ENCODE data around the gene SERPINB10. TPM values are rescaled to one million over a fixed set of nuclear protein-coding genes. Genes with fewer than 3 reads are reported as not detected.

SERPINB10 gene
- not detected in 2 replicates for total RNA-seq

GRCh38 chr18:63907664-63908063 lies at the start of gene SERPINB10:
SERPINB10 (plus strand) TSS chr18:63907958; CDS start chr18:63915511, 7,553 bp downstream.

GRCh38 chr18:63887424-63887823 lies 20.3 kb upstream of the SERPINB10 start, which contains the start of gene SERPINB2:
SERPINB2 (plus strand) TSS chr18:63887705; CDS start chr18:63891445, 3,740 bp downstream.

GRCh38 chr18:63949068-63949737 lies 41.4 kb downstream of the SERPINB10 start, which contains the start of gene HMSD:
HMSD (plus strand) TSS chr18:63949301; CDS start chr18:63953456, 4,155 bp downstream.

GRCh38 chr18:63969942-63970808 lies 62.4 kb downstream of the SERPINB10 start, which contains the start of gene SERPINB8:
SERPINB8 (plus strand) TSS chr18:63970081; CDS start chr18:63978309, 8,228 bp downstream.

Other genes starting within 250 kb of the SERPINB10 start
- not detected in 2 replicates for gene SERPINB3, start 246.1 kb upstream of the SERPINB10 start, total RNA-seq
- not detected in 2 replicates for gene SERPINB11, start 205.0 kb upstream of the SERPINB10 start, total RNA-seq
- 0.28 and 0.38 TPM in 2 replicates for gene SERPINB7, start 132.5 kb upstream of the SERPINB10 start, total RNA-seq
- 0.38 and 2.0 TPM in 2 replicates for gene SERPINB2, start 20.3 kb upstream of the SERPINB10 start, total RNA-seq
- under 0.01 TPM in 1 of 2 replicates, not detected in the other for gene HMSD, start 41.3 kb downstream of the SERPINB10 start, total RNA-seq
- gene SERPINB8, start 62.1 kb downstream of the SERPINB10 start, total RNA-seq = 14.4 and 22.8 TPM in 2 replicates
- gene LINC00305, start 241.1 kb downstream of the SERPINB10 start, total RNA-seq = not detected in 2 replicates